ENCODE results near the gene EFNB2. TPM values are rescaled to one million over a fixed set of nuclear protein-coding genes. Genes with fewer than 3 reads are reported as not detected.
A peak's percentile ranks its signal among the peaks of the same experiment; 100 is the strongest.

The EFNB2 gene
- total and polyA plus RNA-seq, 2 of the 13 experiments (the other 11 are each of a cell fraction or from before 2014, with no cell fraction given) = 0.11 to 0.20 TPM

DNA sequence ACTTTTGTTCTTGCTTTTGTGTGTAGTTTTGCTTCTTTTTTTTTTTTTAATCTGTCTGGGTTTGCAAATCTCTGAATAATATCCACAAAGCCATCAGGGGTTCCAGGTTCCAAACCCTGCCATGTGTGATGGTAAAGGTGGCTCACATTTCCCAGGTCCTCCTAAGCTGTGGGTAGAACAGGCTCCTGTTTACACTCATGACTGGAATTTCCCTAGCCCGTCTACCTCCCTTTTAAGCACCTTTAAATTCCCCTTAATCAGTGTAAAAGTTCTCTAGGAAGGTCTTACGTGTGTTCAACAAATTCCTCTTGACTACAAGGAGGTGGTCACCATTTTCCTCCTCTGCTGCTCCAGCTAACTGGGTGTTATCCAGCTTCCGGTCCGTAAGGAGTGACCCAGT is 62.8 kb downstream of the EFNB2 start (continued):
- TF ChIP-seq KMT2B (CRISPR knock-in tag; IDR thresholded peaks at IDR 0.05) = no peak
- TF ChIP-seq, protein P1, sequence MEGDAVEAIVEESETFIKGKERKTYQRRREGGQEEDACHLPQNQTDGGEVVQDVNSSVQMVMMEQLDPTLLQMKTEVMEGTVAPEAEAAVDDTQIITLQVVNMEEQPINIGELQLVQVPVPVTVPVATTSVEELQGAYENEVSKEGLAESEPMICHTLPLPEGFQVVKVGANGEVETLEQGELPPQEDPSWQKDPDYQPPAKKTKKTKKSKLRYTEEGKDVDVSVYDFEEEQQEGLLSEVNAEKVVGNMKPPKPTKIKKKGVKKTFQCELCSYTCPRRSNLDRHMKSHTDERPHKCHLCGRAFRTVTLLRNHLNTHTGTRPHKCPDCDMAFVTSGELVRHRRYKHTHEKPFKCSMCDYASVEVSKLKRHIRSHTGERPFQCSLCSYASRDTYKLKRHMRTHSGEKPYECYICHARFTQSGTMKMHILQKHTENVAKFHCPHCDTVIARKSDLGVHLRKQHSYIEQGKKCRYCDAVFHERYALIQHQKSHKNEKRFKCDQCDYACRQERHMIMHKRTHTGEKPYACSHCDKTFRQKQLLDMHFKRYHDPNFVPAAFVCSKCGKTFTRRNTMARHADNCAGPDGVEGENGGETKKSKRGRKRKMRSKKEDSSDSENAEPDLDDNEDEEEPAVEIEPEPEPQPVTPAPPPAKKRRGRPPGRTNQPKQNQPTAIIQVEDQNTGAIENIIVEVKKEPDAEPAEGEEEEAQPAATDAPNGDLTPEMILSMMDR (CRISPR knock-in tag; IDR thresholded peaks at IDR 0.05) = no peak
- TF ChIP-seq, protein P2, sequence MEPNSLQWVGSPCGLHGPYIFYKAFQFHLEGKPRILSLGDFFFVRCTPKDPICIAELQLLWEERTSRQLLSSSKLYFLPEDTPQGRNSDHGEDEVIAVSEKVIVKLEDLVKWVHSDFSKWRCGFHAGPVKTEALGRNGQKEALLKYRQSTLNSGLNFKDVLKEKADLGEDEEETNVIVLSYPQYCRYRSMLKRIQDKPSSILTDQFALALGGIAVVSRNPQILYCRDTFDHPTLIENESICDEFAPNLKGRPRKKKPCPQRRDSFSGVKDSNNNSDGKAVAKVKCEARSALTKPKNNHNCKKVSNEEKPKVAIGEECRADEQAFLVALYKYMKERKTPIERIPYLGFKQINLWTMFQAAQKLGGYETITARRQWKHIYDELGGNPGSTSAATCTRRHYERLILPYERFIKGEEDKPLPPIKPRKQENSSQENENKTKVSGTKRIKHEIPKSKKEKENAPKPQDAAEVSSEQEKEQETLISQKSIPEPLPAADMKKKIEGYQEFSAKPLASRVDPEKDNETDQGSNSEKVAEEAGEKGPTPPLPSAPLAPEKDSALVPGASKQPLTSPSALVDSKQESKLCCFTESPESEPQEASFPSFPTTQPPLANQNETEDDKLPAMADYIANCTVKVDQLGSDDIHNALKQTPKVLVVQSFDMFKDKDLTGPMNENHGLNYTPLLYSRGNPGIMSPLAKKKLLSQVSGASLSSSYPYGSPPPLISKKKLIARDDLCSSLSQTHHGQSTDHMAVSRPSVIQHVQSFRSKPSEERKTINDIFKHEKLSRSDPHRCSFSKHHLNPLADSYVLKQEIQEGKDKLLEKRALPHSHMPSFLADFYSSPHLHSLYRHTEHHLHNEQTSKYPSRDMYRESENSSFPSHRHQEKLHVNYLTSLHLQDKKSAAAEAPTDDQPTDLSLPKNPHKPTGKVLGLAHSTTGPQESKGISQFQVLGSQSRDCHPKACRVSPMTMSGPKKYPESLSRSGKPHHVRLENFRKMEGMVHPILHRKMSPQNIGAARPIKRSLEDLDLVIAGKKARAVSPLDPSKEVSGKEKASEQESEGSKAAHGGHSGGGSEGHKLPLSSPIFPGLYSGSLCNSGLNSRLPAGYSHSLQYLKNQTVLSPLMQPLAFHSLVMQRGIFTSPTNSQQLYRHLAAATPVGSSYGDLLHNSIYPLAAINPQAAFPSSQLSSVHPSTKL (CRISPR knock-in tag; IDR thresholded peaks at IDR 0.05) = no peak
- TF ChIP-seq ZSCAN9 (CRISPR knock-in tag; IDR thresholded peaks at IDR 0.05; ENCODE audit: borderline replicate concordance) = no peak
- no peak for TF ChIP-seq KLF12 (CRISPR knock-in tag; IDR thresholded peaks at IDR 0.05; ENCODE audit: borderline replicate concordance)
- no peak for TF ChIP-seq GZF1 (CRISPR knock-in tag; IDR thresholded peaks at IDR 0.05)

DNA sequence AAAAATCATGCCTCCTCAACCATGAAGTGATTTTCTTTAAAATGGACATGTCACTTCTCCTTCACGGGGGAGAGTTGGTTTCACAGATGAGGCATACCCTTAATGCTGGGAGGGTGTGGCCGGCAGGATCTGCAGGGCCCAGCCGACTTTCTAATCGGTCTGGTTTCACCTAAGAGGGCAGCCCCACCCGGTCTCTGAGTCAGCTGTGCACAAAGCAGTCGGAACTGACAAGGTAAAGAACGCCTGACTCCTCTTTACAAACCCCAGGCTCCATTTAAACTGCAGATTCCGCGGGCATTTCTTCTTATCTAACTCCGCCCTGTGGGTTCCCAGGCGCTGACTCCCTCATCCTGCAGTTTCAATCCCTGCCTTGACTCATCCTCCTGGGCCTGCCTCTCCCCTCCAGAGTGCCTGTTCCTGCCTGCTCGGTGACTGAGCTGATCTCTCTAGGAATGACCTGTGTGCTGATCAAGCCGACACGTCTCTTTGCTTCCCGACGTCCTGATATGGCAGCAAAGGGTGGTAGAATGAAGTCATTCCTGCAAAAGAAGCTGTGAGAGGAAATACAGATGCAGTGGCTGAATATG is 63.4 kb downstream of the EFNB2 start:
- H3K36me3 ChIP-seq (replicated peaks in 1 of 2; ENCODE audit: control insufficient read depth in 1 of 2, insufficient read depth in 2 of 2, low read length in 2 of 2) = no peaks in the 10 kb centered on the region
- no peaks in the 10 kb centered on the region for H3K9me3 ChIP-seq (ENCODE audit: low read length)
- H2AFZ ChIP-seq (ENCODE audit: low read length) = no peak overlapping the region
- ChIA-PET POLR2A (no interaction called here), CTCF (ENCODE audit: low intra/inter-chr PET ratio, low total read pairs) (no interaction called here)
- no peak overlapping the region for H3K9ac ChIP-seq (ENCODE audit: insufficient read depth, low read depth, low read length)
- ATAC-seq (peak; percentile 59), FAIRE-seq (no peak), DNase-seq (ENCODE audit: low spot score) (peak; percentile 1)
- H3K27ac ChIP-seq (ENCODE audit: extremely low read length, insufficient read depth, low read length) = no peak overlapping the region
- in situ Hi-C loops (cut with HindIII; ENCODE audit: extremely low pct_ligation_motif_present, low pct_unique_long_range_greater_than_20kb) (no loop called here), intact Hi-C loops (cut with micrococcal nuclease; ENCODE audit: unreplicated experiment) (no loop called here)
- no peaks in the 10 kb centered on the region for H4K20me1 ChIP-seq (ENCODE audit: insufficient read depth, low read length)
- peaks cover 4 to 35% of the 10 kb centered on the region in 2 experiments; a peak in 3 of 5 replicates for H3K27me3 ChIP-seq (ENCODE audit: control insufficient read depth in 1 of 2, insufficient read depth in 2 of 2, low read length in 2 of 2)
- H3K79me2 ChIP-seq (ENCODE audit: insufficient read depth, low read length) = no peaks in the 10 kb centered on the region
- no peaks in the 10 kb centered on the region for H3K4me1 ChIP-seq (ENCODE audit: insufficient read depth, low read length)
- H3K4me2 ChIP-seq (ENCODE audit: low read depth, low read length) = no peak overlapping the region
- BruUV-seq (replicated peaks) = no TSS peak
- WGBS (ENCODE audit: low lambda C conversion rate) = 14% methylated on average over 13 of the region's 16 CpGs
- no peak overlapping the region for H3K4me3 ChIP-seq (replicated peaks in 1 of 3; ENCODE audit: insufficient read depth in 1 of 3, low read depth in 2 of 3, low read length in 3 of 3)
- TF ChIP-seq, protein P3, sequence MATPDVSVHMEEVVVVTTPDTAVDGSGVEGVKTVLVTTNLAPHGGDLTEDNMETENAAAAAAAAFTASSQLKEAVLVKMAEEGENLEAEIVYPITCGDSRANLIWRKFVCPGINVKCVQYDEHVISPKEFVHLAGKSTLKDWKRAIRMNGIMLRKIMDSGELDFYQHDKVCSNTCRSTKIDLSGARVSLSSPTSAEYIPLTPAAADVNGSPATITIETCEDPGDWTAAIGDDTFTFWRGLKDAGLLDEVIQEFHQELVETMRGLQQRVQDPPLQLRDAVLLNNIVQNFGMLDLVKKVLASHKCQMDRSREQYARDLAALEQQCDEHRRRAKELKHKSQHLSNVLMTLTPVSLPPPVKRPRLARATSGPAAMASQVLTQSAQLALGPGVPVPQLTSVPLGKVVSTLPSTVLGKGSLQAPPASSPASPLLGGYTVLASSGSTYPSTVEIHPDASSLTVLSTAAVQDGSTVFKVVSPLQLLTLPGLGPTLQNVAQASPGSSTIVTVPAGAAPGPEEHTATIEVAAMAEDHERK (CRISPR knock-in tag; IDR thresholded peaks at IDR 0.05; ENCODE audit: low read depth) = no peak
- TF ChIP-seq, protein P4, sequence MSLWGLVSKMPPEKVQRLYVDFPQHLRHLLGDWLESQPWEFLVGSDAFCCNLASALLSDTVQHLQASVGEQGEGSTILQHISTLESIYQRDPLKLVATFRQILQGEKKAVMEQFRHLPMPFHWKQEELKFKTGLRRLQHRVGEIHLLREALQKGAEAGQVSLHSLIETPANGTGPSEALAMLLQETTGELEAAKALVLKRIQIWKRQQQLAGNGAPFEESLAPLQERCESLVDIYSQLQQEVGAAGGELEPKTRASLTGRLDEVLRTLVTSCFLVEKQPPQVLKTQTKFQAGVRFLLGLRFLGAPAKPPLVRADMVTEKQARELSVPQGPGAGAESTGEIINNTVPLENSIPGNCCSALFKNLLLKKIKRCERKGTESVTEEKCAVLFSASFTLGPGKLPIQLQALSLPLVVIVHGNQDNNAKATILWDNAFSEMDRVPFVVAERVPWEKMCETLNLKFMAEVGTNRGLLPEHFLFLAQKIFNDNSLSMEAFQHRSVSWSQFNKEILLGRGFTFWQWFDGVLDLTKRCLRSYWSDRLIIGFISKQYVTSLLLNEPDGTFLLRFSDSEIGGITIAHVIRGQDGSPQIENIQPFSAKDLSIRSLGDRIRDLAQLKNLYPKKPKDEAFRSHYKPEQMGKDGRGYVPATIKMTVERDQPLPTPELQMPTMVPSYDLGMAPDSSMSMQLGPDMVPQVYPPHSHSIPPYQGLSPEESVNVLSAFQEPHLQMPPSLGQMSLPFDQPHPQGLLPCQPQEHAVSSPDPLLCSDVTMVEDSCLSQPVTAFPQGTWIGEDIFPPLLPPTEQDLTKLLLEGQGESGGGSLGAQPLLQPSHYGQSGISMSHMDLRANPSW (CRISPR knock-in tag; IDR thresholded peaks at IDR 0.05; ENCODE audit: borderline replicate concordance) = no peak
- no peak for TF ChIP-seq ZNF570 (CRISPR knock-in tag; IDR thresholded peaks at IDR 0.05; ENCODE audit: borderline replicate concordance)
- TF ChIP-seq ZSCAN12 (CRISPR knock-in tag; IDR thresholded peaks at IDR 0.05) = no peak
- no peak for TF ChIP-seq ZNF296 (CRISPR knock-in tag; conservative IDR thresholded peaks at IDR 0.05)
- no peak for TF ChIP-seq GABPA (IDR thresholded peaks at IDR 0.05; ENCODE audit: low read depth, low read length)
- TF ChIP-seq GABPA (CRISPR knock-in tag; IDR thresholded peaks at IDR 0.05; ENCODE audit: low read depth) = no peak
- no peak for TF ChIP-seq BRCA1 (CRISPR knock-in tag; IDR thresholded peaks at IDR 0.05)
